NB4 (cell line): ENCODE results near the gene PLCH1.

Source experiments
- CTCF ChIP-seq: IDR thresholded peaks from one replicate; pipeline ENCODE4 v1.5.1; 2012; ENCODE audit warnings: low read depth, low read length
- TF ChIP-seq, protein P1 (sequence below): IDR thresholded peaks from 2 replicates; pipeline ENCODE4 v1.6.1; 2011; ENCODE audit warnings: low read depth, low read length

DNA sequence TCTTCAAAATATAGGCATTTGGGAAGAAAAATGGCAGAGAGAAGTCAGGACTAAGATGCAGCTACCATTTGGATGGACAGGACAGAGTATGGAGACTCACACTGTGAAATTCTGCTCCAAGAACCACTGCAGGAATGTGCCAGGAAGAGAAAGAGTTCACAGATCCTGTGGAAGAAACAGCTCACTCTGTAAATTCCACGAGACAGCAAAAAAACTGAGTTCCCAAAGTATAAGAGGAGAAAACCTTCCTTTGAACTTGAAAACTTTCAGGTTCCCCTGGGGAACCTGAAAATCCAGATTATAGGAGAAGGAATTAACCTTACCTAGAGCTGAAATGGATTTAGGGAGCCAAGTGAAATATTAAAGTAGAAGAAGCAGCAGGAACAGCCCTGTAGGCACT lies 137.1 kb downstream of the PLCH1 start:
- no peak for TF ChIP-seq CTCF
- TF ChIP-seq, protein P1, sequence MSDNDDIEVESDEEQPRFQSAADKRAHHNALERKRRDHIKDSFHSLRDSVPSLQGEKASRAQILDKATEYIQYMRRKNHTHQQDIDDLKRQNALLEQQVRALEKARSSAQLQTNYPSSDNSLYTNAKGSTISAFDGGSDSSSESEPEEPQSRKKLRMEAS: no peak
